B cell (primary cell): Measurements from ENCODE around the gene PHLPP1. TPM values are rescaled to one million over a fixed set of nuclear protein-coding genes. Genes with fewer than 3 reads are reported as not detected.
"Not testable (repeated sequence)": the region's sequence is repeated elsewhere in the genome, so short reads cannot be mapped to it uniquely, and the experiment has no call there.

Experiments
- ATAC-seq: fragments of 200-7000 bp; cut with Tn5 transposase; one replicate; pipeline ENCODE4 v1.10.0; 2021; ENCODE audit warnings: low read depth, mild to moderate bottlenecking, moderate number of reproducible peaks, moderate library complexity
- CTCF ChIA-PET: fragments of 350-600 bp; sonication (Branson Sonifier 250); formaldehyde crosslinking; loops from one replicate; lab custom pipeline; 2021; ENCODE audit warnings: antibody characterized with exemption, inconsistent platforms; lab: Charles Lee
- POLR2A ChIA-PET: fragments of 350-600 bp; sonication (Branson Sonifier 250); formaldehyde crosslinking; loops from one replicate; lab custom pipeline; 2021; ENCODE audit warnings: antibody characterized with exemption; lab: Charles Lee
- DNase-seq: peaks from one replicate; pipeline ENCODE4 v3.0.0; 2013
- H2AFZ ChIP-seq: 2 replicates; pipeline ENCODE4 v1.6.1; 2012; ENCODE audit warnings: mild to moderate bottlenecking, low read depth, low read length; ENCODE audit not compliant: insufficient read depth, poor library complexity, severe bottlenecking
- H3K27ac ChIP-seq, 2 donors: 1 replicate in 1 of 2; 2 replicates in 1 of 2; pipeline ENCODE4 v1.5.1; 2012 to 2013; ENCODE audit warnings: low read length in 2 of 2, mild to moderate bottlenecking in 2 of 2, moderate library complexity in 1 of 2
- H3K27me3 ChIP-seq, 4 experiments: fragments of 200-600 bp in 1 of 4; sonication (generic) in 1 of 4; replicated peaks in 1 of 4; 1 replicate in 2 of 4; 2 replicates in 2 of 4; pipeline versions ENCODE4 v1.6.1 to v1.7.0; 2013 to 2016; ENCODE audit warnings: low read length in 3 of 4, mild to moderate bottlenecking in 2 of 4, mixed read lengths in 1 of 4, moderate library complexity in 1 of 4; ENCODE audit not compliant: insufficient read depth in 4 of 4, control insufficient read depth in 3 of 4; ENCODE audit errors: control extremely low read depth in 1 of 4
- H3K36me3 ChIP-seq, 2 experiments: replicated peaks in 1 of 2; 1 replicate in 1 of 2; 2 replicates in 1 of 2; pipeline versions ENCODE4 v1.6.1 to v1.7.1; 2013; ENCODE audit warnings: low read length in 1 of 2; ENCODE audit not compliant: insufficient read depth in 2 of 2, control insufficient read depth in 1 of 2; ENCODE audit errors: control extremely low read depth in 1 of 2, extremely low read depth in 1 of 2
- H3K4me1 ChIP-seq, 2 donors: fragments of 200-600 bp in 1 of 2; sonication (generic) in 1 of 2; 1 replicate in 1 of 2; 2 replicates in 1 of 2; pipeline versions ENCODE4 v1.5.1 to v1.6.1; 2013 to 2017; ENCODE audit warnings: low read length in 2 of 2; ENCODE audit not compliant: control insufficient read depth in 2 of 2, insufficient read depth in 2 of 2
- H3K4me2 ChIP-seq: replicated peaks from 2 replicates; pipeline ENCODE3; 2012; ENCODE audit warnings: mild to moderate bottlenecking, low read depth, low read length; ENCODE audit not compliant: poor library complexity, severe bottlenecking
- H3K4me3 ChIP-seq, 5 experiments: fragments of 200-600 bp in 1 of 5; sonication (generic) in 1 of 5; 1 replicate in 3 of 5; 2 replicates in 2 of 5; pipeline versions ENCODE4 v1.5.1 to v1.7.0; 2011 to 2016; ENCODE audit warnings: low read length in 4 of 5, mild to moderate bottlenecking in 4 of 5, low read depth in 2 of 5, control low read depth in 1 of 5, moderate library complexity in 1 of 5; ENCODE audit not compliant: insufficient read depth in 1 of 5; ENCODE audit errors: control extremely low read depth in 1 of 5, extremely low read depth in 1 of 5
- H3K79me2 ChIP-seq: fragments of 200-600 bp; sonication (generic); one replicate; pipeline ENCODE4 v1.6.0; 2016; ENCODE audit warnings: low read length; ENCODE audit not compliant: control insufficient read depth, insufficient read depth
- H3K9ac ChIP-seq: fragments of 200-600 bp; sonication (generic); 2 replicates; pipeline ENCODE4 v1.6.1; 2017; ENCODE audit warnings: mild to moderate bottlenecking, low read length, moderate library complexity
- H3K9me3 ChIP-seq, 3 donors: one replicate each; pipeline versions ENCODE4 v1.6.1 to v1.7.1; 2013; ENCODE audit warnings: low read length in 2 of 3; ENCODE audit not compliant: control insufficient read depth in 2 of 3, insufficient read depth in 1 of 3; ENCODE audit errors: control extremely low read depth in 1 of 3
- H4K20me1 ChIP-seq: 2 replicates; pipeline ENCODE4 v1.6.0; 2012; ENCODE audit warnings: mild to moderate bottlenecking, low read length; ENCODE audit not compliant: insufficient read depth, control insufficient read depth, poor library complexity, severe bottlenecking
- H3K27ac Mint-ChIP-seq: one replicate; pipeline ENCODE4 v1.8.0; 2021; ENCODE audit warnings: mixed read lengths
- H3K27me3 Mint-ChIP-seq: one replicate; pipeline ENCODE4 v1.8.0; 2021; ENCODE audit warnings: mixed read lengths
- H3K4me1 Mint-ChIP-seq: one replicate; pipeline ENCODE4 v1.8.0; 2021; ENCODE audit warnings: mixed read lengths
- H3K4me3 Mint-ChIP-seq: one replicate; pipeline ENCODE4 v1.8.0; 2021; ENCODE audit warnings: mixed read lengths
- H3K9me3 Mint-ChIP-seq: one replicate; pipeline ENCODE4 v1.8.0; 2022; ENCODE audit warnings: mixed read lengths; ENCODE audit not compliant: insufficient read depth
- EZH2 ChIP-seq: IDR thresholded peaks from 2 replicates; pipeline ENCODE4 v1.6.1; 2012; ENCODE audit warnings: borderline replicate concordance, low read depth, mild to moderate bottlenecking, moderate library complexity, low read length; ENCODE audit not compliant: insufficient read depth, poor library complexity, severe bottlenecking
- WGBS: methylation state at CpG from one replicate; pipeline ENCODE4 v1.1.5; 2013; ENCODE audit warnings: missing lambda C conversion rate; ENCODE audit not compliant: insufficient coverage; 5-methylcytosine and 5-hydroxymethylcytosine counted together
- intact Hi-C: fragments of 100-400 bp; cut with micrococcal nuclease; formaldehyde crosslinking; loops from one replicate; pipeline ENCODE4 v1.10.0; 2022
- polyA plus RNA-seq: library from polyadenylated mRNA; depleted of rRNA; stranded (reverse); fragments of >200 nt; gene quantifications from 2 replicates; pipeline ENCODE4 v1.2.3, GENCODE V29; 2012
- total RNA-seq, 2 donors: library from RNA; stranded (reverse); fragments of 120-200 nt in 1 of 2; gene quantifications; 1 replicate in 1 of 2; 2 replicates in 1 of 2; pipeline versions ENCODE4 v1.2.3 to v1.2.4, GENCODE V29; 2013 to 2022
- TF ChIP-seq, protein P1 (sequence below): fragments of 200-600 bp; IDR thresholded peaks from one replicate; pipeline ENCODE4 v1.8.0; 2022; ENCODE audit warnings: antibody characterized with exemption, mild to moderate bottlenecking

Gene PHLPP1
- total and polyA plus RNA-seq, 2 donors (not counting 1 experiment from before 2014, with no cell fraction given) = 3.0 to 20.7 TPM

DNA sequence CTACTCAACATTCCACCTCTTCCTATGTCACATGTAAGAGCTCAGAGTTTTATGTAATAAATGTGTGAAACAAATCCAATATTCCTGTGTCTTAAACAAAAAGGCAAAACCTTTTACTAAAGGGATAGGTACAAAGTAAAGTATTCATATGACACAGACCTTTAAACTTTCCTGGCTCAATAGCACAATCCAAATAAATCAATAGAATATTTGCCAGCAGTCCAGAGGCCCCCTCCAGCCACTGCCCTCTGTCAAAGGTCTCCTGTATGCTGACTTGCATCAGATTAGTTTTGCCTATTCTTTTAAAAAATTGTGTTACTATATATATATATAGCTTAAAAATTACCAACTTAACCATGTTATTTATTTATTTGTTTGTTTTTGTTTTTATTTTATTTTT is 17.7 kb upstream of the PHLPP1 start:
- Histone ChIP-seq H3K27ac (no peak overlapping the region), H3K79me2 (no peaks in the 10 kb centered on the region), H3K36me3 (no peaks in the 10 kb centered on the region), H3K9me3 (peaks cover 0 to 2% (median 0%) of the 10 kb centered on the region in 3 donors), H3K4me2 (no peak overlapping the region), H3K9ac (no peak overlapping the region), H2AFZ (no peak overlapping the region), H3K4me3 (no peak overlapping the region), H4K20me1 (no peaks in the 10 kb centered on the region), H3K4me1 (peaks cover 5 to 10% of the 10 kb centered on the region in 2 donors), H3K27me3 (peaks cover 0 to 4% (median 0%) of the 10 kb centered on the region in 4 experiments)
- no peak for DNase-seq
- H3K4me1 Mint-ChIP-seq = peaks cover 8% of the 10 kb centered on the region
- peaks cover 6% of the 10 kb centered on the region for H3K27me3 Mint-ChIP-seq
- ChIA-PET CTCF (no interaction called here), POLR2A (no interaction called here)
- H3K9me3 Mint-ChIP-seq = no peaks in the 10 kb centered on the region
- intact Hi-C loops = no loop called here
- H3K4me3 Mint-ChIP-seq = no peak overlapping the region
- no peak overlapping the region for H3K27ac Mint-ChIP-seq
- ATAC-seq = no peak
- no peak for TF ChIP-seq EZH2
- TF ChIP-seq, protein P1, sequence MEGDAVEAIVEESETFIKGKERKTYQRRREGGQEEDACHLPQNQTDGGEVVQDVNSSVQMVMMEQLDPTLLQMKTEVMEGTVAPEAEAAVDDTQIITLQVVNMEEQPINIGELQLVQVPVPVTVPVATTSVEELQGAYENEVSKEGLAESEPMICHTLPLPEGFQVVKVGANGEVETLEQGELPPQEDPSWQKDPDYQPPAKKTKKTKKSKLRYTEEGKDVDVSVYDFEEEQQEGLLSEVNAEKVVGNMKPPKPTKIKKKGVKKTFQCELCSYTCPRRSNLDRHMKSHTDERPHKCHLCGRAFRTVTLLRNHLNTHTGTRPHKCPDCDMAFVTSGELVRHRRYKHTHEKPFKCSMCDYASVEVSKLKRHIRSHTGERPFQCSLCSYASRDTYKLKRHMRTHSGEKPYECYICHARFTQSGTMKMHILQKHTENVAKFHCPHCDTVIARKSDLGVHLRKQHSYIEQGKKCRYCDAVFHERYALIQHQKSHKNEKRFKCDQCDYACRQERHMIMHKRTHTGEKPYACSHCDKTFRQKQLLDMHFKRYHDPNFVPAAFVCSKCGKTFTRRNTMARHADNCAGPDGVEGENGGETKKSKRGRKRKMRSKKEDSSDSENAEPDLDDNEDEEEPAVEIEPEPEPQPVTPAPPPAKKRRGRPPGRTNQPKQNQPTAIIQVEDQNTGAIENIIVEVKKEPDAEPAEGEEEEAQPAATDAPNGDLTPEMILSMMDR = no peak

DNA sequence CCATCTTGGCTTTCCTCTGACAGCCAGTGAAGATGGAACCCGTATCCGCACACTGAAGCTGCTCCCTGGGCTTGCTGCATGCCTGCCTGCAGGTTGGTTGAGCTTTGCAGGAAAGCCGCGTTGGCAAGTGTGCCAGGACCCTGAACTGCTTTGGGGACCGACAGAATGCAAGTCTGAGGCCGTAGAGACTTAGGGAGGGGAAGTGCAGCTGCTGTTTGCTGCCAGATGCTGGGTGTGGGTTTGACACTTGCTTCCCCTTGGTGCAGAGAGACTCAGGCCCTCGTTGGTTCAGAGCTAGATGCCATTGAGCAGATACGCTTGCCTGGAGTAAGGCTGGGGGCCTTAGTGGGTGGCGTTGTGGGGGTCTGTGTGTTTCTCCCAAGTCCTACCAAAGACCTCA is 13.1 kb upstream of the PHLPP1 start:
- H3K9ac ChIP-seq = no peak overlapping the region
- H3K4me3 ChIP-seq = no peak overlapping the region
- H3K27me3 ChIP-seq = peaks cover 0 to 4% (median 0%) of the 10 kb centered on the region in 4 experiments
- ChIA-PET POLR2A (no interaction called here), CTCF (no interaction called here)
- TF ChIP-seq, protein P1 = no peak
- no peak for TF ChIP-seq EZH2
- H3K4me1 ChIP-seq = peaks cover 5 to 13% of the 10 kb centered on the region in 2 donors
- ATAC-seq (no peak), DNase-seq (peak; percentile 17)
- H3K27me3 Mint-ChIP-seq = no peaks in the 10 kb centered on the region
- H3K9me3 Mint-ChIP-seq = no peaks in the 10 kb centered on the region
- peak overlapping the region; percentile 78 for H2AFZ ChIP-seq
- H3K4me3 Mint-ChIP-seq = no peak overlapping the region
- 24% methylated on average over 8 of the region's 9 CpGs for WGBS
- intact Hi-C loops = no loop called here
- no peaks in the 10 kb centered on the region for H3K9me3 ChIP-seq
- no peak overlapping the region for H3K27ac Mint-ChIP-seq
- no peak overlapping the region for H3K27ac ChIP-seq
- H3K4me1 Mint-ChIP-seq = peaks cover 10% of the 10 kb centered on the region
- H4K20me1 ChIP-seq = no peaks in the 10 kb centered on the region
- no peaks in the 10 kb centered on the region for H3K79me2 ChIP-seq
- H3K4me2 ChIP-seq = peak overlapping the region; percentile 40
- H3K36me3 ChIP-seq = no peaks in the 10 kb centered on the region

DNA sequence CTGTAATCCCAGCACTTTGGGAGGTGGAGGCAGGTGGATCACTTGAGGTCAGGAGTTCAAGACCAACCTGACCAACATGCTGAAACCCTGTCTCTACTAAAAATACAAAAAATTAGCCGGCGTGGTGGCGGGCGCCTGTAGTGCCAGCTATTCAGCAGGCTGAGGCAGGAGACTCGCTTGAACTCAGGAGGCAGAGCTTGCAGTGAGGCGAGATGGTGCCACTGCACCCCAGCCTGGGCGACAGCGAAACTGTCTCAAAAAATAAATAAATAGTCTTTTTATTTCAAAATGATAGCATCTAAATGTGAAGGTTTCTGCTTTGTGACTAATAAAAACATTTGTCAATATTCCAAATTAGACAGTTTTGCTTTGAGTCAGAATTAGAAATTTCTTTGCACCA is 8.5 kb upstream of the PHLPP1 start:
- H3K9me3 ChIP-seq, POLR2A ChIA-PET, H3K27me3 ChIP-seq, H3K27me3 Mint-ChIP-seq, H3K79me2 ChIP-seq, H3K4me3 Mint-ChIP-seq, H3K27ac ChIP-seq, H3K4me3 ChIP-seq, H3K36me3 ChIP-seq, ATAC-seq, H3K27ac Mint-ChIP-seq, H2AFZ ChIP-seq, H3K4me1 Mint-ChIP-seq, DNase-seq, intact Hi-C loops, H4K20me1 ChIP-seq, H3K9me3 Mint-ChIP-seq, H3K4me2 ChIP-seq, H3K9ac ChIP-seq: not testable (repeated sequence)
- no CpG with 5 or more reads among the region's 8 CpGs for WGBS
- H3K4me1 ChIP-seq = peaks cover 5 to 11% of the 10 kb centered on the region in 2 donors
- CTCF ChIA-PET = interaction anchor here (1.1 kb wide), 1 partner anchor 275 kb away, joined by 3 read pairs; no protein-coding TSS in a partner anchor
